ENCODE measurements around the gene NSUN4.

Gene NSUN4

GRCh38 chr1:46401154-46401913, 60.7 kb downstream of the NSUN4 start:
- Mint-ChIP-seq H3K27me3 (no peaks in the 10 kb centered on the region), H3K36me3 (ENCODE audit: low read depth) (no peaks in the 10 kb centered on the region), H3K4me3 (no peak overlapping the region), H3K9me3 (no peaks in the 10 kb centered on the region), H3K27ac (no peak overlapping the region), H3K4me1 (ENCODE audit: low read depth) (no peaks in the 10 kb centered on the region)
- DNase-seq = no peak

- Mint-ChIP-seq H3K27ac (no peak overlapping the region), H3K9me3 (no peaks in the 10 kb centered on the region), H3K4me3 (no peak overlapping the region), H3K4me1 (ENCODE audit: low read depth) (no peaks in the 10 kb centered on the region), H3K27me3 (no peaks in the 10 kb centered on the region), H3K36me3 (ENCODE audit: low read depth) (no peaks in the 10 kb centered on the region)
- no peak for DNase-seq
Measured at GRCh38 chr1:46401964-46402626, 61.5 kb downstream of the NSUN4 start.

GRCh38 chr1:46403916-46404315, 63.3 kb downstream of the NSUN4 start:
- Mint-ChIP-seq H3K4me3 (no peak overlapping the region), H3K27ac (no peak overlapping the region), H3K27me3 (no peaks in the 10 kb centered on the region), H3K9me3 (no peaks in the 10 kb centered on the region), H3K4me1 (ENCODE audit: low read depth) (no peaks in the 10 kb centered on the region), H3K36me3 (ENCODE audit: low read depth) (no peaks in the 10 kb centered on the region)
- no peak for DNase-seq

GRCh38 chr1:46404482-46405196, 64.0 kb downstream of the NSUN4 start:
- H3K9me3 Mint-ChIP-seq = no peaks in the 10 kb centered on the region
- H3K36me3 Mint-ChIP-seq (ENCODE audit: low read depth) = no peaks in the 10 kb centered on the region
- no peaks in the 10 kb centered on the region for H3K4me1 Mint-ChIP-seq (ENCODE audit: low read depth)
- no peak for DNase-seq
- H3K27ac Mint-ChIP-seq = no peak overlapping the region
- no peaks in the 10 kb centered on the region for H3K27me3 Mint-ChIP-seq
- no peak overlapping the region for H3K4me3 Mint-ChIP-seq

GRCh38 chr1:46405197-46405555, 64.6 kb downstream of the NSUN4 start:
- Mint-ChIP-seq H3K9me3 (no peaks in the 10 kb centered on the region), H3K27ac (no peak overlapping the region), H3K4me3 (no peak overlapping the region), H3K27me3 (no peaks in the 10 kb centered on the region), H3K4me1 (ENCODE audit: low read depth) (no peaks in the 10 kb centered on the region), H3K36me3 (ENCODE audit: low read depth) (no peaks in the 10 kb centered on the region)
- DNase-seq = no peak

- no peak overlapping the region for H3K4me3 Mint-ChIP-seq
Measured at GRCh38 chr1:46405724-46406123, 65.1 kb downstream of the NSUN4 start.

GRCh38 chr1:46406881-46407608, 66.4 kb downstream of the NSUN4 start:
- DNase-seq = no peak
- Mint-ChIP-seq H3K27ac (no peak overlapping the region), H3K36me3 (ENCODE audit: low read depth) (no peaks in the 10 kb centered on the region), H3K4me1 (ENCODE audit: low read depth) (no peaks in the 10 kb centered on the region), H3K9me3 (no peaks in the 10 kb centered on the region), H3K27me3 (no peaks in the 10 kb centered on the region), H3K4me3 (no peak overlapping the region)

More at GRCh38 chr1:46405724-46406123, 65.1 kb downstream of the NSUN4 start:
- Mint-ChIP-seq H3K27ac (no peak overlapping the region), H3K36me3 (ENCODE audit: low read depth) (no peaks in the 10 kb centered on the region), H3K27me3 (no peaks in the 10 kb centered on the region), H3K4me1 (ENCODE audit: low read depth) (no peaks in the 10 kb centered on the region), H3K9me3 (no peaks in the 10 kb centered on the region)
- DNase-seq = no peak

- no peaks in the 10 kb centered on the region for H3K9me3 Mint-ChIP-seq
- no peaks in the 10 kb centered on the region for H3K4me1 Mint-ChIP-seq (ENCODE audit: low read depth)
- no peak overlapping the region for H3K4me3 Mint-ChIP-seq
- DNase-seq = no peak
- H3K27ac Mint-ChIP-seq = no peak overlapping the region
- no peaks in the 10 kb centered on the region for H3K36me3 Mint-ChIP-seq (ENCODE audit: low read depth)
- no peaks in the 10 kb centered on the region for H3K27me3 Mint-ChIP-seq
Measured at GRCh38 chr1:46407636-46408035, 67.0 kb downstream of the NSUN4 start.

GRCh38 chr1:46408356-46409062, 67.9 kb downstream of the NSUN4 start:
- no peaks in the 10 kb centered on the region for H3K36me3 Mint-ChIP-seq (ENCODE audit: low read depth)
- H3K27me3 Mint-ChIP-seq = no peaks in the 10 kb centered on the region
- no peak overlapping the region for H3K27ac Mint-ChIP-seq
- no peak overlapping the region for H3K4me3 Mint-ChIP-seq
- no peaks in the 10 kb centered on the region for H3K9me3 Mint-ChIP-seq
- H3K4me1 Mint-ChIP-seq (ENCODE audit: low read depth) = no peaks in the 10 kb centered on the region
- DNase-seq = no peak

GRCh38 chr1:46409063-46409372, 68.4 kb downstream of the NSUN4 start:
- Mint-ChIP-seq H3K4me1 (ENCODE audit: low read depth) (no peaks in the 10 kb centered on the region), H3K4me3 (no peak overlapping the region), H3K9me3 (no peaks in the 10 kb centered on the region), H3K27me3 (no peaks in the 10 kb centered on the region), H3K36me3 (ENCODE audit: low read depth) (no peaks in the 10 kb centered on the region), H3K27ac (no peak overlapping the region)
- no peak for DNase-seq

- H3K27ac Mint-ChIP-seq = no peak overlapping the region
- H3K4me3 Mint-ChIP-seq = no peak overlapping the region
- no peak for DNase-seq
- no peaks in the 10 kb centered on the region for H3K27me3 Mint-ChIP-seq
- H3K36me3 Mint-ChIP-seq (ENCODE audit: low read depth) = no peaks in the 10 kb centered on the region
- no peaks in the 10 kb centered on the region for H3K9me3 Mint-ChIP-seq
- no peaks in the 10 kb centered on the region for H3K4me1 Mint-ChIP-seq (ENCODE audit: low read depth)
Measured at GRCh38 chr1:46410156-46411009, 69.8 kb downstream of the NSUN4 start.

GRCh38 chr1:46411010-46411405, 70.4 kb downstream of the NSUN4 start:
- Mint-ChIP-seq H3K4me3 (no peak overlapping the region), H3K4me1 (ENCODE audit: low read depth) (no peaks in the 10 kb centered on the region), H3K27ac (no peak overlapping the region), H3K9me3 (no peaks in the 10 kb centered on the region), H3K27me3 (no peaks in the 10 kb centered on the region), H3K36me3 (ENCODE audit: low read depth) (no peaks in the 10 kb centered on the region)
- no peak for DNase-seq
